Astrocyte of the hippocampus (primary cell): ENCODE results near the gene TTLL11.
A peak's percentile ranks its signal among the peaks of the same experiment; 100 is the strongest.
"Not testable (repeated sequence)": the region's sequence is repeated elsewhere in the genome, so short reads cannot be mapped to it uniquely, and the experiment has no call there.

Source experiments
- DNase-seq: peaks from one replicate; pipeline ENCODE4 v3.0.0; 2011; ENCODE audit warnings: low read depth, low spot score

TTLL11 gene

GRCh38 chr9:121909111-121909510 lies 184.0 kb downstream of the TTLL11 start:
- DNase-seq, result no peak

- no peak for DNase-seq
These were observed 186.8 kb downstream of the TTLL11 start for GRCh38 chr9:121906074-121906870.

GRCh38 chr9:121902461-121903135 lies 190.5 kb downstream of the TTLL11 start:
- DNase-seq, result peak; percentile 94

GRCh38 chr9:121901616-121902015 lies 191.5 kb downstream of the TTLL11 start:
- DNase-seq, result no peak

- no peak for DNase-seq
These were observed 192.9 kb downstream of the TTLL11 start for GRCh38 chr9:121900163-121900562.

GRCh38 chr9:121898856-121899255 lies 194.3 kb downstream of the TTLL11 start:
- DNase-seq, result no peak

GRCh38 chr9:121897140-121897539 lies 196.0 kb downstream of the TTLL11 start:
- DNase-seq, result no peak

GRCh38 chr9:121896545-121896943 lies 196.6 kb downstream of the TTLL11 start:
- no peak for DNase-seq

GRCh38 chr9:121895818-121896544 lies 197.1 kb downstream of the TTLL11 start:
- DNase-seq, result peak; percentile 79

- no peak for DNase-seq
These were observed 197.8 kb downstream of the TTLL11 start for GRCh38 chr9:121895358-121895757.

GRCh38 chr9:121894380-121894779 lies 198.7 kb downstream of the TTLL11 start:
- DNase-seq, result not testable (repeated sequence)

GRCh38 chr9:121893786-121894185 lies 199.3 kb downstream of the TTLL11 start:
- DNase-seq, result no peak

- DNase-seq, result peak; percentile 30
These were observed 200.4 kb downstream of the TTLL11 start for GRCh38 chr9:121892706-121893105.

- no peak for DNase-seq
These were observed 202.4 kb downstream of the TTLL11 start for GRCh38 chr9:121890746-121891145.

- peak; percentile 37 for DNase-seq
These were observed 203.0 kb downstream of the TTLL11 start for GRCh38 chr9:121889990-121890563.

GRCh38 chr9:121888438-121888775 lies 204.7 kb downstream of the TTLL11 start:
- peak; percentile 81 for DNase-seq

- peak; percentile 31 for DNase-seq
These were observed 205.3 kb downstream of the TTLL11 start for GRCh38 chr9:121887553-121888437.

- no peak for DNase-seq
These were observed 206.2 kb downstream of the TTLL11 start for GRCh38 chr9:121886759-121887485.

- DNase-seq, result peak; percentile 60
These were observed 207.7 kb downstream of the TTLL11 start for GRCh38 chr9:121885345-121885901.

GRCh38 chr9:121884057-121884541 lies 209.0 kb downstream of the TTLL11 start:
- peak; percentile 84 for DNase-seq
